ENCODE data around the gene PLXNA4.

Gene PLXNA4

DNA sequence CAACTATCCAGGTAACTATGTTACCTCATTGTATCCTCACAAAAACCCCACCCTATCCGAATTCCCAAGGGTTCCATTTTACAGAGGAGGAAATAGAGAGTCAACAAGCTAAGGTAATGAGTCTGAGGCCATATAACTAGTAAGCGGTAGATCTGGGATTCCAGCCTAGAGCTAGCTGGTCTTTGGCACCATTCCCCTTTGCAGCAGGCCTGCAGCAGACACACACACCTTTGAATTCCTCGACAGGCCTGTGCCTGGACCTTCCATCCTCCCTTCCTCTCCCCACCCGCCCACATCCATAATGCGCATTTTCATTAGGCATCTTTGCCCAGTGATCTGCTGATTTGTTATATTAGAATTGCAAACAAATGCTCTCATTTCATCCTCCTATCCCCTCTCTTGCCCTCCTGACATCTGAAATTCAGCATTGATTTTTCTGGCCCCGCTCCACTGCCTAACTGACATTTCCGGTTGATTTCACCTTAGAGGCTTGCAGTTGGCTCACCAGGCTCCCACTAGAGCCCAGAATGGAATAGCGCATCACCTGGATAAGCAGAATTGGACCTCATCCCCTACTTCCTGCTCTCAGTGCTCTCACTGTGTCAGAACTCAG is 129.5 kb downstream of the PLXNA4 start:
- no peak for DNase-seq

DNA sequence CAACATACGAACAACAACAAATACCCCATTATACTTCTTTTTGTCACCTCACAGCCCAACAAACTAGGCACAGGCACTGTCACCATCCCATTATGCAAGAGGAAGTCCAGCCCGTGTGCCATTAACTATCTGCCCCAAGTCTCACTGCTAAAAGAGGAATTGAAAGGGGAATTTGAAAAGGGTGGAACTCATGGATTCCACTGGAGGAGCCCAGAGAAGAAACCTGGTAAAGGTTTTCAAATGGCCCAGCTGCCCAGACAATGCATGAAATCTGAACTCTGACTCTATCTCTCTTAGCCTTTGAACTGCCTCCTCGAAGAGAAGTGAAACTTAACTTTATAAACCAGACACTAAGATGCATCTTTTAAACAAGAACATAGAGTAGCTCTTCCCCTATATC is 130.0 kb downstream of the PLXNA4 start:
- no peak for DNase-seq

DNA sequence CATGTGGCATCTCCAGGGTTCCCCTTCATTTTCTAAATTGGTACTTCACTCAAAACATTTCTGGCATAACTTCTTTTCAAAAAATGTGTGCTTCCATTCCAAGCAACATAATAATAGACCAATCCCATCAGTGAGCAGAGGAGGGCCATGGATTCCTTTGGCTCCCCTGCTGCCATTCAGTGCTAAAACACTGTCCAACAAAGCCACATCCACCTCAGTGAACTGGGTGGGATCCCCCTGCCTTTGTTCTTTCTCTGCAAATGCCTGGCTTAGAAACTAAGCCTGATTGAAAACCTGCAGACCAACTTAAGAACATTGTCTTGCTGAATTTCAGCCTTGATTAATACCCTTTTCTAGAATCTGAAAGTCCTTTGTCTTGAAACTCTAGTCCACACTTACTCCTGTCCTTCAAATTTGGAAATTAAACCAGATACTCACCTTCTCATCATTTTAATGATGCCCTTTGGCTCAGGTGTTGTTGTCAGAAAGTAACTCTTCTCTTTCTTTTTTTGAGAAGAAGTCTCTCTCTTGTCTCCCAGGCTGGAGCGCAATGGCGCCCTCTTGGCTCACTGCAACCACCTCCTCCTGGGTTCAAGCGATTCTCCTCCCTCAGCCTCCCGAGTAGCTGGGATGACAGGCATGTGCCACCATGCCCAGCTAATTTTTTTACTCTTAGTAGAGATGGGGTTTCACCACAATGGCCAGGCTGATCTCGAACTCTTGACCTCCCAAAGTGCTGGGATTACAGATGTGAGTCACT is 132.3 kb downstream of the PLXNA4 start:
- DNase-seq = no peak

DNA sequence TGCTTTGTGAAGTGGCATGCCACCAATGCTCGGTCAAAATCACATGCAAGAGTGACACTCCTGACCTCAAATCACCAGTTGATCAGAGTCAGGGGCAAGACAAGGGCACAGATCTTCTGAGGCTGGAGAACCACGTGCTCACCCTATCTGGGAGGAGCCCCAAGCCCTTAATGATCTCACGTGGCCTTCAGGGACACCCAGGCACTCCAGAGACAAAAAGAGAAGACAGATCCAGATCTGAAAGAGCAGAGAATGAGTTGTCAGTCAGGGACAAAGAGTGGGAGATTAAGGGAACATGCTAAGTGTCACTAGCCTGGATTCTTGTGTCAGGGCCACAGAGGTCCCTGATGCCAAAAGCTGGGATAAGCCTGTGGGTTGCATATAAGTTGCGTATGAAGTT is 134.3 kb downstream of the PLXNA4 start:
- no peak for DNase-seq

DNA sequence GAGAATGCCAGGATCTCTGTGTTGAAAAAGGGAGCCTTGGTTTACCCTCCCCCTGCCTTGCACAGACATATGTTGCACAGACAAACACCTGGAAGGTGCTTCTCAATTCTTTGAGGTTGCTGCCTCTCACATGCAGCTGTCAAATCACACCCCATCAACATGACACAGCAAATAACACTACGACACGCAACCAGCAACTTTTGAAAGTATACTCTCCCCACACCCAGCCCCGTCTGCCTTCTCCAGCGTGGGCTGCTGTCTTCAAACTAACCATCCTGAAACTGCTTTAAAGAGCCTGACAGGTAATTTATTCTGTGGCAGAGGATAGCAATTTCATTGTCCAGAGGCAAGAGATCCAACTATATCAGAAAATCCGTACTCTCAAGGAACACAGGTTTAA is 136.1 kb downstream of the PLXNA4 start:
- DNase-seq = no peak

DNA sequence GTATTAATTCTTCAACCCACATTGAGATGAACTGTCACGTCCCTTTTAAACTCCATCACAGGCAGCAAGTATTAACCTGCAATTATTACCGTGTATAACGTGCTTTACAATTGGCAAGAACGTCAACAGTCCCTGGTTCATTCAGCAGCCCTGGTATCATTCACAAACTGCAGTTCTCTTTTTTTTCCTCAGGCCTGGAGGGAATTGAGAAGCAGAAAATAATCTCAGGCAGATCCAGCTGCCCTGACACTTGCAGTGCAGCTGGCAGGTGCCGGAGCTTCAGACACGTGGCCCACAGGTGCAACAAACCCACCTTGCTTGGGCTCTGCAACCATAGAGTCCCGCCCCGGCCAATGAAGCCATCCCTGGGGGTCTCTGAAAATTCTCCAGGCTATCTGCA is 137.3 kb downstream of the PLXNA4 start:
- no peak for DNase-seq

DNA sequence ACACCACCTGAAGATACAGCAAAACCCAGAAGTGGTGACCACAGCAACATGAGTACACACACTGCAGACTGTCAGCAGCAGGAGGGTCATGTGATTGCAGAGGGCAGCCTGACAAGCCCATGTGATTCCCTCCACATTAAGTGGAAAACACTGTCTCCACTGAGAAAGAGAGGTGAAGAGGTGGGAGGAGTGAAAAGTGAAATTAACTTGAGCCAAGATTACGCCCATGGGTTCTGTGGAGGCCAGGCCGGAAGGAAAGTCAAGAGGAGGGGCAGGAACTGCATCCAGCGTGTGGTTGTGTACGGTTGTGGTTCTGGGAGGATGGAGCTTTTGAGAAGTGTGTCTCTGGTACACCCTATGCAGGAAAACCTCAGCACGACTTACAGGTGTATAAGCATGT is 138.5 kb downstream of the PLXNA4 start:
- DNase-seq = no peak

DNA sequence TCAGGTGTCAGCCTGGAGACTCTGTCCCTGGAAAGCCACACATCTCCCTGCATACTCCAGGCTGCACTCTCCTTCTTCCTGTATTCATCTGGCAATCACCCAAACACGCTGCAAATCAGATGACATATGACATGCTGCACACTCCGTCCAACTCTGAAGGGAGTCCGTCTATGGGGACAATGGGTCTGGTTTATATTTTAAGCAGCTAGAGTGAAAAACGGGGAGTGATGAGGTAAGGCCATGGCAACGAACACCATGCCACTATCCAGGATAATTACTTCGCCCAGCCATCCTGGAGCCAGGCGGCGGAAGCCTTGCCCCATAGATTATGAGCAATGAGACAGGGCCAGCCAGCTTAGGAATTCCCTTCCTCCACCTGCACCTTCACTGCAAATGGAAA is 140.1 kb downstream of the PLXNA4 start:
- DNase-seq = no peak

DNA sequence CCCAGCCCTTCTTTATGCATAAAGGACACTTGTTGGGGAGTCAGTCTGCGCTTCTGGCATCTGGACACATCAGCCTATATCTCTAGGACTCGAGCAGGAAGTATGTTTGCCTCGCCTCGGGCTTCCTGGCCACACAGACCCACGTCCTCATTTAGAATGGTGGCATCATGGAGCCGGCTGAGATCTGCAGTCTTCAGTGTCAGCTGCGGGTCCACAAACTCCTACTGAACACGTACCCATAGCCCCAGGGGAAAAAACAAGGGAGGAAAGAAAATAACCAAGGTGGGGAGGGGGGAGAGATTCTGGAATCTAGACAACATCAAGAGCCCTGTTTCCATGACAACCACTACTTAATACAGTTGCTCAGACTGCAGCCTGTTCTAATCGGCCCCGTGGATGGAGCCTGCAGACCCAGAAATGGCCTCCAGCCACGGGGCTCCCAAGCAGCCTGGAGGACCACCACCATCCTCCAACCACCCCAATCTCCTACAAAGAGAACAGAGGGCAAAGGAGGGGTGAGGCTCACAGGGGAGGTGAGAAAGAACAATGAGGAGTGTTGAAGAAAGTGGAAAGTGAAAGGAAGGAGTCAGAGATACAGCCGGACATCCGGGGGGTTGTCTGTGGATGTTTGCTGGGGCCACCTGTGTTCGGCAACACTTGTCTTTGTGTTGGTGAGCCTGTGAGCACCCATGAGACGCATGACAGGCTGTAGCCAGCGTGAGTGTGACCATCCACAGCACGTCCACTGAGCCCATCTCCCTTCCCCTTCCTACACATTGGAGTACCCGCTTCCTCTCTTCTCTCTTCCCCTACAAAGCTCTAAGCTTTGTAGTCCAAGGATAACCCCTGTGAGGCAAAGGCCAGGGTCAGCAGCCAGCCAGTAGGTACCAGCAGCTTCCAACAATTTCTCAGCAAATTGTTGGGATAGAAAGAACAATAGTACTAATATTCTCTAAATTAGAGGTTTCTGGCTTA is 141.0 kb downstream of the PLXNA4 start:
- no peak for DNase-seq

DNA sequence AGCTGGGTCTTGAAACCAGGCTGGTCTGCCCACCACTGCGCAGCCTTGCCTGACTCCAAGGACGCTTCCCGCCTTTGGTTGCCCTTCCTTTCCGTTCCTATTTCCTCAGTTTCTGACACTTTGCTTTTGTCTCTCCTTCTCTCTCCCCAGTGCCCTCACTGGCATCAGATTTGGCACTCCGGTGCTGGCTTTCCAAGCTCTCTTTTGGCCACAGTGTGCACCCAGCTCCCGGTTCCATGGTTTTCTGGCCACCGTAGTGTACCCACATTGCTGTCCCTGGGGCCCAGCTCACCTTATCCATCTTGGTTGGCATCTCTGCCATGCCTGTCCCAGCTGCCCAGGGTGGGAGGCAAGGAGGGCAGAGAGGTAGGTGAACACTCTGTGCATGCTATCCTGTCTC is 142.2 kb downstream of the PLXNA4 start:
- no peak for DNase-seq

DNA sequence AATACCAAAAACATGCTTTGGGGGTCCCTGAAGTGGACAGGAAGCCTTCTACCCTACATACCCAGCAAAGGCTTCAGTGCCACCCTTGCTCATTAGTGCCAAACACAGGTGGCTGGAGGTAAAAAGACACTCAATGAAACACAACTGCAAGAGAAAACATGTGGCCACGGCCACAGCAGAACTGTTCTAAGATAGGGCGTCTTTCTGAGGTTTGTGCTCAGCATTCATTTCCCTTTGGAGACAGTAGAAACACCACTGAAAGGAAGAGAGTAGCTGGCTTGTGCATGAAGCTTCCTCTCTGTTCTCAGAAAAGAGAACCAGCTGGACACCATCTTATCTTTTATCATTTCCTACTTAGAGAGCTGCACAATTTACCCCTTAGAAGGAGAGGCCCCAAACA is 143.0 kb downstream of the PLXNA4 start:
- no peak for DNase-seq

DNA sequence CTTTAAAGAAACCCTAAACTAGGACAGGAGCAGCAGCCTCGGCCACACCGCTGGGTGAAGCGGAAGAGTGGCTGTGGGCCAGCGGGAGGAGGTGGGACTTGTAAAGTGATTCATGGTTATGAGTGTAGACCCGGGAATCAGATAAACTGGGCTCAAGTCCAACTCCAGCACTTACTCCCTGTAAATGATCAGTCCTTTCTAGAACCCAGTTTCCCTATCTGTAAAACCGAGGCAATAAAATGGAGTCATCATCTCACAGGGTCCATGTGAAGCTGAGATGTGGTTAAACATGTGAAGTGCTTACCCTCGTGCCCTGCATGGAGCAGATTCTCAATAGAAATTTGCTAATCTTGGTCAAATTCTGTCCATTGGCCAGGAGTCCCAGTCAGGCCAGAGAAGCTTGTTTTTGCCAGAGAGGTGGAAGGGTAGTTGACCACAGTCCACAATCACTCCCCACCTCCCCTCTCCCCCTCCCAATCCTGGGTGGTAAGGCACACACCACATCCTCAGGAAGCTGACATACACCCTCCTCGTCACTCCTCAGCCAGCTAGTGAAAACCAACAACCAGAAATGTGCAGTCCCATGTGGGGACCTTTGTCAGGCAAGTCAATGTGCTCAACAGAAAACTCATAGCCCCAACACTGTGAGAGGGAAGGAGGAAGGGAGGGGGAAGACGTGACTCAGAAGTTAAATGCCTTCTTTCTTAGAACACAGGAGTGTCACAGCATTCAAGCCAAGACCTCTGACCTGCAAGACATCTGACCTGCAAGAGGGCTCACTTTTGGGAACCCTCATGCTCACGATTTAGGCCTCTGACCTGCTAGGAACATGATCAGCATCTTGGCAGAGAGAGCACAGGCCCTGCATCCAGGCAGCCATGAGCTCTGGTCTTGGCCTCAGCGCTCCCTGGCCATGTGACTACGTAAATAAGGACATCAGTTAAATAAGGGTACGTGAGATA is 145.1 kb downstream of the PLXNA4 start:
- DNase-seq = no peak

DNA sequence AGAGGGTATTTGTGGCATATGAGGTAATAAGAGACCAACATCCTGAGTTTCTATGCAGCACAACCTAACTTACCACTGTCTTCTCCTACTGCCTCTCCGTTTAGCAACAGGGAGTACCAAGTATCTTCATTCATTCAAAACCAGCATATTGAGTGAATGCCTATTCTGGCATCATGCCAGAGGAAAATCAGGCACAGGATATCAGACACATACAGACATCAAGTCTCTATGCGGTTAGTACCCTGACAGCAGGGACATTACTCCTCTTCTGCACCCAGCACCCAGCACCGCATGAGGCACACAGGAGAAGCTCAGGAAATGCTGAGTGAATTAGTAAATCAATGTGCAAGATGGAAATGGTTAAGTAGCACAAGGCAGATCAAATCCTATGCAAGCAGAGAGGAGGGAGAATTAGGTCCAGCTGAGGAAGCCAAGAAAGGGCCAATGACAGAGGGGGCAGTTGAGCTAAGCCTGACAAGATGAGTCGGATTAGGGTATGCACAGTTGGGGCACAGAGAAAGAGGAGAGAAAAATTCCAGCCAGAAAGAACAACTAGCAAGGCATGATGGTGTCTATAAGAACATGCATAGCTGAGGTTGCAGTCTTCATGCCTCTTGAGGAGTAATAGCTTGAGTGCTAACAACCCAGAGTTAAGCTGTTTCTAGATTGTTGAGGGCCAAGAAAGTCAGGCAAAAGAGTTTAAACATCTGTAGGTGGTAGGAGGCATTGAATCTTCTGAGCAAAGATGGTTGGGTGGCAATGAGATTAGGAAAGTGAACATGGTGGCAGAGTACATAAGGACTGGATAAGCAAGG is 146.0 kb downstream of the PLXNA4 start:
- DNase-seq = no peak

DNA sequence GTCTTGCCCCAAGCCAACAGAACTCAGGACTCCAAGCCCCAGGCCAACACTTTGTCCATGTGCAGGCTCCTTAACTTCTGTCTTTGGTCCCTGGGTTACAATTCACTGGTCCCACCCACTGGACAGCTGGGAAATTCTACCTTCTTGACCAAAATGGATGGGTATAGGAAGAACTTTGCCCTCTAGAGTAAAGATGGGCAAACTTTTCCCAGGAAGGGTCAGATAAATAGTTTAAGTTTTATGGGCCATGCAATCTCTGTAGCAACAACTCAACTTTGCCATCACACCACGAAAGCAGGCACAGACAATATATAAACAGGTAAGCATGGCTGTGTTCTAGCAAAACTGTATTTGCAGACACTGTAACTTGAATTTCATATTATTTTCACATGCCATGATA is 147.1 kb downstream of the PLXNA4 start:
- no peak for DNase-seq

DNA sequence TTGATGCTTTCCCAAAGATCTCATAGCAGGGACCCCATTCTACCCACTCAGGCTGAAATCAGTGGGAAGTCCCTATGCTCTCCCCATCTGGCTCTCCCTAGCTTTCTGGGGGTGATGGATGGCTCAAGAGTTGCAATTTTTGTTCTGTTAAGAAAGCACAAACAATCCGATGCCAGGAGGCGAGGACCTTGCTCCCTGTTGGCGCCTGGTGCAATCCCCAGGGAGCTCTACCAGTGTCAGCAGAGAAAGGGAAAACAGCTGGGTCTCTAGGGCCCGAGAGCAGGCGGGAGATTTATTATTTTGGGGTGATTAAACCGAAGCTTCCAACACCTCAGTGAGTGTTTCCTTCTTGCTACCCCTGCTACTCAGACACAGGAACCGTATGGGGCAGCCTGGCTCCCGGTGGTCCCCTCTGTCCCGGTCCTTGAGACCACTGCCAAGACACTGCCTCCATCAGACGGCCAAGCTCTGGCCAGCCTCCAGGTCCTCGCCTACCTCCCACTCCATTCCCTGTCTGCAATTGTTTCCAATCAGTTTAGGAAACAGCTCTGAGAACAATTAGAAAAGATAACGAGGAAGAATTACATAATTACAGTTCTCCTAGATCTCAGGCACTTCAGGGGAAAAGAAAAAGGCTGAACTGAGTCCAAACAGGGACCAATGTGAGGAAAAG is 147.9 kb downstream of the PLXNA4 start:
- no peak for DNase-seq

DNA sequence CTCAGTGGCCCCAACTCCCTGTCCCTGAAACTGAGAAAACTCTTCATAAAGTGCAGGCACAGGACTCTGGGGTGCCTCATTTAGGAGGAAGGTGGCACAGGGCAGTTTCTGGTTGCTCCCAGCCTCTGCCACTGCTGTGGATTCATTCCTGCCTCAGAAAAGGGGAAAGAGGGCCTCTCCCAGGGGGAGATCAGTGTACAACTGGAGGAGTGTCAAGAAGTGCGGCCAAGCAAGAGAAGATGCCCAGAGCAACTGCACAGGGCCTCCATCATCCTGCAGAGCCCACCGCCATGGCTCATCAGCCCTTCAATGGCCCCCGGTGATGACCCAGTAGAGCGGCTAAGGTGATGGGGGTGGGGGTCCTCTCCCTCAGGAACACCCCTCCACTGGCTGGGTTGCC is 150.3 kb downstream of the PLXNA4 start:
- DNase-seq = no peak

DNA sequence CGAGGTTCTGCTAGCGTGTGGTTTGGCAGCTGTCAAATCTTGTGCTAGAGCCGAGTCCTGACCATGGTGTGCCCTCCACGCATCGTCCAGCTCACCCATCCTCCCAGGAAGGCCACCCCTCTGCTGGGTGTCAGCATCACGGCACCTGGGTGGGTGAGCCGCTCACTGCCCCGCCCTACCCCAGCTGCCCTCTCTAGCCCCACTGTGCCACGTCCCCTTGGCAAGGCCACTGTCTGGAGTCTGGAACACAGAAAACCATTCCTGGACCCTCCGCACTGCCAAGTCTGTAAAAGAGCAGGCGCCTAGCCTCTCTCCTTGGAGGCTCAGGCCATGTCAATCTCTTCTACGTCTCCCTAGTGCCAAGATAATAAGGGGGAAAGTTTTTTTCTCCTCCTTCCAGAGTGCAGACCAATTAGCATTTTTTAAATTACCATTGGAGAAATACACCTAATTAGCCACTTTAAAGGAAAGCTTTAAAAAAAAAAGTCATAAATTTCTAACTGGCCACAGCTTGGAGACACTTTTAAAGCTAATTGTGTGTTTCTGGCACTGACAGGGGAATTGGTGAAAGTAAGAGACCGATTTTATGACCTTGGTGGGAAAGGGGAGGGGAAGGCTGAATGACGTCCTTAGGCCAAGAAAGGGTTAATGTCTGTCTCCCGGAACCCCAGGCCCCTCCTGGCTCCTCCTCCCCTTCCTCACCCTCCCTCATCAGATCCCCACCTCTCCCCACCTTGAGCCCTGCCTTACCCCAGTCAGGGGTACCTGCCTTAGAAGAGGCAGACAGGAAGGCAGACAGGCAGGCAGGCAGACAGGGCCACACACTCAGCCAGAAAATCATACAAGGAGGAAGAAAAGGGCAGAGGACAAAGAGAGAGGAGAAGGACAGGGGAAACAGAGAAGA is 151.2 kb downstream of the PLXNA4 start:
- DNase-seq = peak in 14 of 58 donors; percentile 10 to 59 (median 31)

DNA sequence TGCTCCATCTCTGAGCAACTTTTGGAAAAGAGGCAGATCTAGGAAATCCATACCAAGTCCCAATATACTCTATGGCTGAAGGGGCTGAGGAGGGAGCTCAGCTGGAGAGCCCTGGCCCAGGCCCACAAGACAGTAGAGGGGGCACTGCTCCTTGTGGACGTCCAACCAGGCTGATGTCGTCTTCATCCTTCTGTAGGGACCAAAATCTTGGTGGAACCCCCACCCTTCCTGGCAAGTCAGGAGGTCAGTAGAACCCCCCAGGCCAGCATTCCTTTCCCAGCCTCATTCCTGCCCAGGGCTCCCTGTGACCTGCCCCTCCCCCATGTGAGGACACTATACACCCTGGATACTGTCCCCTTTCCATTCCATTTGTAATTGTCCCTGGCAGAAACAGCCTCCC is 152.0 kb downstream of the PLXNA4 start:
- no peak for DNase-seq
